Kidney (tissue), 14 donors: ENCODE measurements around the gene SCAP. TPM values are rescaled to one million over a fixed set of nuclear protein-coding genes. Genes with fewer than 3 reads are reported as not detected.

ENCODE experiments used
- DNase-seq, 5 donors: peaks; one replicate each; pipeline ENCODE4 v3.0.0-alpha.2; 2013 to 2020
- FAIRE-seq: peaks from 2 replicates; lab custom pipeline; 2012; peaks lifted over from hg19 to GRCh38; lab: Jason Lieb, UNC
- H3K27ac ChIP-seq, 2 donors: one replicate each; pipeline ENCODE4 v1.7.0; 2013; ENCODE audit warnings: low read depth in 2 of 2, low read length in 2 of 2, inconsistent platforms in 1 of 2
- H3K27me3 ChIP-seq: one replicate; pipeline ENCODE4 v1.7.1; 2013; ENCODE audit warnings: low read length, inconsistent platforms; ENCODE audit not compliant: control insufficient read depth, insufficient read depth
- H3K36me3 ChIP-seq, 3 donors: one replicate each; pipeline versions ENCODE4 v1.7.0 to v1.7.1; 2013; ENCODE audit warnings: low read length in 3 of 3, control low read depth in 1 of 3, inconsistent platforms in 1 of 3; ENCODE audit not compliant: insufficient read depth in 3 of 3, control insufficient read depth in 2 of 3
- H3K4me1 ChIP-seq, 3 donors: one replicate each; pipeline versions ENCODE4 v1.7.0 to v1.7.1; 2013; ENCODE audit warnings: low read length in 3 of 3, inconsistent platforms in 1 of 3, low read depth in 1 of 3; ENCODE audit not compliant: control insufficient read depth in 2 of 3, insufficient read depth in 2 of 3
- H3K4me3 ChIP-seq, 3 donors: one replicate each; pipeline versions ENCODE4 v1.7.0 to v1.8.1; 2013; ENCODE audit warnings: low read length in 3 of 3, control low read depth in 1 of 3, inconsistent platforms in 1 of 3
- H3K9ac ChIP-seq, 3 donors: one replicate each; pipeline versions ENCODE4 v1.7.0 to v1.7.1; 2013; ENCODE audit warnings: low read length in 3 of 3, control low read depth in 1 of 3, inconsistent platforms in 1 of 3
- H3K9me3 ChIP-seq, 3 donors: one replicate each; pipeline versions ENCODE4 v1.7.0 to v1.7.1; 2013; ENCODE audit warnings: low read length in 3 of 3, control low read depth in 1 of 3, inconsistent platforms in 1 of 3; ENCODE audit not compliant: control insufficient read depth in 2 of 3, insufficient read depth in 1 of 3
- intact Hi-C: fragments of 100-400 bp; cut with DNase I; formaldehyde crosslinking; loops from one replicate; pipeline ENCODE4 v1.11.1; 2022
- polyA plus RNA-seq: library from polyadenylated mRNA; stranded (reverse); fragments of 350-450 nt; fragmentation: Illumina TruSeq; extraction: RNeasy Lipid Tissue Mini Kit (QIAGEN cat#74804); gene quantifications from one replicate; pipeline ENCODE4 v1.2.3, GENCODE V29; 2014; ENCODE audit warnings: low read depth, low replicate concordance; ENCODE audit not compliant: insufficient read depth
- total RNA-seq: library from RNA; stranded (reverse); fragmentation: NEBNext Ultra II Directional; extraction: Animal tissue kit (Norgen Biotek cat#: 25700); gene quantifications from one replicate; pipeline ENCODE4 v1.2.1, GENCODE V29; 2021
- TF ChIP-seq, protein P1 (sequence below): IDR thresholded peaks from 3 replicates; pipeline ENCODE4 v1.5.1; 2012; ENCODE audit warnings: mild to moderate bottlenecking, moderate library complexity, borderline replicate concordance; ENCODE audit not compliant: insufficient read depth; ENCODE audit errors: extremely low read depth
- donor health status: control.
- donor health status: control.
- donor health status: control.
- donor health status: control.
- donor health status: control.
- donor health status: DM: yes; HTN: yes; CAD: no.
- donor health status: Normal renal cell carcinoma (clear cell type).

The SCAP gene
- total and polyA plus RNA-seq, 2 donors from 2014 or later, result 47.3 to 85.1 TPM

DNA sequence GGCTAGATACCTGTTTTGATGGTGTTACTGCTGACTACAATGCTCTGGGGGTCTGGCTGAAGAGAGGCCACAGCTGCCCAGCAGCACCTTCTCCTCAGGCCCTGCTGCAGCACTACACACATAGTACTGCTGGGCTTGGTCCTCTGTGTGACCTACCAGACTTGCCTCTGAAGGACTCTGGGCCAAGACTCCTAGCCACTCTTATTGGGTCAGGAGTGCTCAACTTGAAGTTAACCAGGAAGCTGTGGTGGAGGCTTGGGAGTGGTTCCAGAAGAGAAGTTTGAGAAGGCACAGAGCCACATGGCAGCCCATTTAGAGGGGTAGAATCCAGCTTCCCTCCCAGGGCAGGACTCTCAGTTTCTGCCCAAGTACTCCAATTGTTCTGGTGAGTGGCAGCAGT, 21.2 kb upstream of the SCAP start:
- Histone ChIP-seq H3K36me3 (peaks cover 7 to 46% (median 30%) of the 10 kb centered on the region in 3 donors), H3K9ac (no peak overlapping the region), H3K9me3 (no peaks in the 10 kb centered on the region), H3K4me3 (no peak overlapping the region), H3K27me3 (no peaks in the 10 kb centered on the region), H3K27ac (no peak overlapping the region), H3K4me1 (no peaks in the 10 kb centered on the region)
- DNase-seq (no peak), FAIRE-seq (no peak)
- intact Hi-C loops, result no loop called here
- TF ChIP-seq, protein P1, sequence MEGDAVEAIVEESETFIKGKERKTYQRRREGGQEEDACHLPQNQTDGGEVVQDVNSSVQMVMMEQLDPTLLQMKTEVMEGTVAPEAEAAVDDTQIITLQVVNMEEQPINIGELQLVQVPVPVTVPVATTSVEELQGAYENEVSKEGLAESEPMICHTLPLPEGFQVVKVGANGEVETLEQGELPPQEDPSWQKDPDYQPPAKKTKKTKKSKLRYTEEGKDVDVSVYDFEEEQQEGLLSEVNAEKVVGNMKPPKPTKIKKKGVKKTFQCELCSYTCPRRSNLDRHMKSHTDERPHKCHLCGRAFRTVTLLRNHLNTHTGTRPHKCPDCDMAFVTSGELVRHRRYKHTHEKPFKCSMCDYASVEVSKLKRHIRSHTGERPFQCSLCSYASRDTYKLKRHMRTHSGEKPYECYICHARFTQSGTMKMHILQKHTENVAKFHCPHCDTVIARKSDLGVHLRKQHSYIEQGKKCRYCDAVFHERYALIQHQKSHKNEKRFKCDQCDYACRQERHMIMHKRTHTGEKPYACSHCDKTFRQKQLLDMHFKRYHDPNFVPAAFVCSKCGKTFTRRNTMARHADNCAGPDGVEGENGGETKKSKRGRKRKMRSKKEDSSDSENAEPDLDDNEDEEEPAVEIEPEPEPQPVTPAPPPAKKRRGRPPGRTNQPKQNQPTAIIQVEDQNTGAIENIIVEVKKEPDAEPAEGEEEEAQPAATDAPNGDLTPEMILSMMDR, result no peak

DNA sequence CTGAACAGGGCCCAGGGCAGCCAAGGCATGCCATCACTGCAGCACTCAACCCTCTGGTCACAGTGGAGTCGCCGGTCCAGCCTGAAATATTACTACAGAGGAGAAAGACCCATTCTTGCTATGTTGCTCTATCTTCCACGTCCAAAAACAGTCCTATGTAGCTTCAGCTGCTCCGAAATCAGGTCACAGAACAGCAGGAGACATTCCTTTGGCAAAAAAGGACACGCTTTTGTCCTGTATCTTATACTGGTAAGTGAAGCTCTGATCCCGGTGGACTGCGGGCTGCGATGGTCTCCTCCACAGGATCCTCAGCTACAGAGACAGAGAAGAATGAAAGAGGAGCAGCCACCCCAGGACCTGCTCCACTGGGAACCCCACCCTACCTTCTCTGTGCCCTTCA, 20.1 kb upstream of the SCAP start:
- Histone ChIP-seq H3K9me3 (no peaks in the 10 kb centered on the region), H3K4me1 (no peaks in the 10 kb centered on the region), H3K9ac (no peak overlapping the region), H3K27ac (no peak overlapping the region), H3K4me3 (no peak overlapping the region), H3K27me3 (no peaks in the 10 kb centered on the region), H3K36me3 (peaks cover 7 to 36% (median 25%) of the 10 kb centered on the region in 3 donors)
- no peak for FAIRE-seq
- DNase-seq, result no peak
- TF ChIP-seq, protein P1, result no peak
- intact Hi-C loops, result no loop called here

DNA sequence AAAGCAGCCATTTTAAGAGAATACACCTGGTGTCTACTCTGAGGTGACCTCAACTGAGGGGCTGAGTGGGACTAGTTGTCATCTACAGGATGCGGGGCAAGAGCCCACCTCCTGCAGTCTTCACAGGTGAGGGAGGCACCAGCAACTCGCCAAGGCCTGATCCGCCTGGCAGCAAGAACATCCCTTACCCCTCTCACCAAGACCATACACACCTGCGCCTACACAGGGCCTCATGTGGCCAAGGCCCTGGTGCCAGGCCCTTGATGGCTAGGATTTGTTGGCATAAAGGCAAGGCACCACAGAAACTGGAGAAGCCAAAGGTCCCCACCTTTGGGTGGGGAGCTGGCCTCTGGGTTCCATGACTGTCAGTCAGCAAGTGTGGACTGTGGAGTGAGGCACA, 19.4 kb upstream of the SCAP start:
- peaks cover 3 to 29% (median 19%) of the 10 kb centered on the region in 3 donors for H3K36me3 ChIP-seq
- TF ChIP-seq, protein P1, result no peak
- intact Hi-C loops, result no loop called here
- H3K27me3 ChIP-seq, result no peaks in the 10 kb centered on the region
- DNase-seq, result no peak
- no peak overlapping the region for H3K9ac ChIP-seq
- H3K9me3 ChIP-seq, result no peaks in the 10 kb centered on the region
- H3K27ac ChIP-seq, result no peak overlapping the region
- H3K4me3 ChIP-seq, result no peak overlapping the region
- FAIRE-seq, result no peak
- H3K4me1 ChIP-seq, result no peaks in the 10 kb centered on the region

DNA sequence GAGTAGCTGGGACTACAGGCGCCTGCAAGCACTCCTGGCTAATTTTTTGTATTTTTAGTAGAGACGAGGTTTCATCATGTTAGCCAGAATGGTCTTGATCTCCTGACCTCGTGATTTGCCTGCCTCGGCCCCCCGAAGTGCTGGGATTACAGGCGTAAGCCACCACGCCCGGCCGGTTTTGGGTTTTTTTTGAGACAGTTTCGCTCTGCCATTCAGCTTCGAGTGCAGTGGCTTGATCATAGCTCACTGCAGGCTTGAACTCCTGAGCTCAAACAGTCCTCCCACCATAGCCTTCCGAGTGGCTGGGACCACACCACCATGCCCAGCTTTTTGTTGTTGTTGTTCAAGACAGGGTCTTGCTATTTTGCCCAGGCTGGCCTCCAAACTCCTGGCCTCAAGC, 16.0 kb upstream of the SCAP start:
- DNase-seq (no peak), FAIRE-seq (no peak)
- Histone ChIP-seq H3K4me3 (no peak overlapping the region), H3K36me3 (peaks cover 0 to 10% (median 8%) of the 10 kb centered on the region in 3 donors), H3K9me3 (no peaks in the 10 kb centered on the region), H3K27me3 (no peaks in the 10 kb centered on the region), H3K9ac (no peak overlapping the region), H3K27ac (no peak overlapping the region), H3K4me1 (no peaks in the 10 kb centered on the region)
- TF ChIP-seq, protein P1, result no peak
- intact Hi-C loops, result no loop called here
